MCF 10A (cell line): ENCODE data around the gene PRKCQ. TPM values are rescaled to one million over a fixed set of nuclear protein-coding genes. Genes with fewer than 3 reads are reported as not detected.
A peak's percentile ranks its signal among the peaks of the same experiment; 100 is the strongest.

ENCODE experiments used
- BruUV-seq: library from RNA; stranded (reverse); fragments of 400-500 nt; replicated peaks from 2 replicates; lab custom pipeline; 2021; lab: Mats Ljungman, UMichigan
- CTCF ChIA-PET: fragments of 300-600 bp; sonication (Branson Sonifier 250); formaldehyde crosslinking; extraction: SDS; loops from one replicate; lab custom pipeline; 2021; ENCODE audit warnings: antibody characterized with exemption, inconsistent platforms; lab: Yijun Ruan, JAX
- POLR2A ChIA-PET: fragments of 300-600, 350-650 bp; sonication (Branson Sonifier 250); formaldehyde crosslinking; extraction: SDS; loops from one replicate; lab custom pipeline; 2020; ENCODE audit warnings: antibody characterized with exemption, inconsistent platforms; lab: Yijun Ruan, JAX
- DNase-seq: peaks from one replicate; pipeline ENCODE4 v3.0.0-alpha.2; 2018; ENCODE audit not compliant: unreplicated experiment
- H3K27ac Mint-ChIP-seq: one replicate; pipeline ENCODE4 v1.8.0; 2022; ENCODE audit warnings: mild to moderate bottlenecking, low read depth, mixed read lengths; ENCODE audit not compliant: unreplicated experiment
- H3K27me3 Mint-ChIP-seq: one replicate; pipeline ENCODE4 v1.8.0; 2022; ENCODE audit warnings: mixed read lengths; ENCODE audit not compliant: insufficient read depth, unreplicated experiment
- H3K36me3 Mint-ChIP-seq: one replicate; pipeline ENCODE4 v1.8.0; 2022; ENCODE audit warnings: mild to moderate bottlenecking, moderate library complexity, mixed read lengths; ENCODE audit not compliant: insufficient read depth, unreplicated experiment
- H3K4me1 Mint-ChIP-seq: one replicate; pipeline ENCODE4 v1.8.0; 2022; ENCODE audit warnings: mixed read lengths; ENCODE audit not compliant: insufficient read depth, unreplicated experiment
- H3K4me3 Mint-ChIP-seq: one replicate; pipeline ENCODE4 v1.8.0; 2022; ENCODE audit warnings: mild to moderate bottlenecking, moderate library complexity, mixed read lengths; ENCODE audit not compliant: unreplicated experiment
- H3K9me3 Mint-ChIP-seq: one replicate; pipeline ENCODE4 v1.8.0; 2022; ENCODE audit warnings: mixed read lengths; ENCODE audit not compliant: unreplicated experiment
- intact Hi-C: fragments of 100-400 bp; cut with micrococcal nuclease; formaldehyde crosslinking; loops from 2 replicates; pipeline ENCODE4 v1.14.1; 2022
- total RNA-seq: library from RNA; stranded (reverse); gene quantifications from 2 replicates; pipeline ENCODE4 v1.2.3, GENCODE V29; 2022
- TF ChIP-seq, protein P1 (sequence below): fragments of 200-600 bp; IDR thresholded peaks from one replicate; pipeline ENCODE4 v1.8.0; 2022; ENCODE audit warnings: antibody characterized with exemption, mild to moderate bottlenecking; ENCODE audit not compliant: unreplicated experiment

PRKCQ gene
- total RNA-seq, 1 experiment from 2014 or later, result 0.44 TPM

DNA sequence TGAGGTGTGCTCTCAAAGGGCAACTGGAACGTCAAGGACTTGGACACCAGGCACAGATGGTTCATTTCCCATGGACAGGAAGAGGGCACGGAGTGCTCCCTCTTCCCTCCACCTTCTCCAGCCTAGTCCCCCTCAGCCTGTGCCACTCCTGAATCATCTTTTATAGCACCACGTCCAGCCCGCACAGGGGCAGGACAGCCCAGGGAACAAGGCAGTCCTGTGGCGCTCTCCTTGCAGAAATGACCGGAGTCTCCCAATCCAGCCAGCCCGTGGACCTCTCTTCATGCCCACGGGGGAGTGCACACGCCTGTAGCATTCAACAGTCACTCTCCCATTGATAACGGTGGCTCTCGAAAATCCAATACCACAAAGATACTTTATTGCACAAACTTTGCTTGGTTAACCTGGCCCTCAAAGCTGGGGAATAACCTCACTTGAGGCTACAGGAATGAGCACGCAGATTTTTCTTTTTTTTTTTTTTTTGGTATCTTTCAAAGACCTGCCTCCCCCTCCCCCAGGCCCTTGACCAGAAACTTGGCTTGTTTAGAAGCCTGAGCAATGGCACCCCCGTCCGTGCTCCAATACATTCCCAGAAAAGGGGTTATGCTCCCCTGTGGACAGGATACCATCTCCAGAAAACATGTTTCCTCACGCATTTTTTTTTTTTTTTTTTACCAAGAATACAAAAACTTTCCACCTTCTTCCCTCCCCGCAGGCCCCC, 733 bp downstream of the PRKCQ start:
- POLR2A ChIA-PET, result no interaction called here
- BruUV-seq, result no TSS peak
- Mint-ChIP-seq H3K36me3 (peaks cover 4% of the 10 kb centered on the region), H3K4me3 (peak overlapping the region; percentile 81), H3K27me3 (peaks cover 33% of the 10 kb centered on the region), H3K27ac (no peak overlapping the region), H3K4me1 (no peaks in the 10 kb centered on the region), H3K9me3 (no peaks in the 10 kb centered on the region)
- CTCF ChIA-PET, result interaction anchor here (0.6 to 0.9 kb wide), 5 partner anchors 45 to 833 kb away, joined by 3 to 6 read pairs (median 5); no protein-coding TSS in a partner anchor
- DNase-seq, result no peak
- TF ChIP-seq, protein P1, sequence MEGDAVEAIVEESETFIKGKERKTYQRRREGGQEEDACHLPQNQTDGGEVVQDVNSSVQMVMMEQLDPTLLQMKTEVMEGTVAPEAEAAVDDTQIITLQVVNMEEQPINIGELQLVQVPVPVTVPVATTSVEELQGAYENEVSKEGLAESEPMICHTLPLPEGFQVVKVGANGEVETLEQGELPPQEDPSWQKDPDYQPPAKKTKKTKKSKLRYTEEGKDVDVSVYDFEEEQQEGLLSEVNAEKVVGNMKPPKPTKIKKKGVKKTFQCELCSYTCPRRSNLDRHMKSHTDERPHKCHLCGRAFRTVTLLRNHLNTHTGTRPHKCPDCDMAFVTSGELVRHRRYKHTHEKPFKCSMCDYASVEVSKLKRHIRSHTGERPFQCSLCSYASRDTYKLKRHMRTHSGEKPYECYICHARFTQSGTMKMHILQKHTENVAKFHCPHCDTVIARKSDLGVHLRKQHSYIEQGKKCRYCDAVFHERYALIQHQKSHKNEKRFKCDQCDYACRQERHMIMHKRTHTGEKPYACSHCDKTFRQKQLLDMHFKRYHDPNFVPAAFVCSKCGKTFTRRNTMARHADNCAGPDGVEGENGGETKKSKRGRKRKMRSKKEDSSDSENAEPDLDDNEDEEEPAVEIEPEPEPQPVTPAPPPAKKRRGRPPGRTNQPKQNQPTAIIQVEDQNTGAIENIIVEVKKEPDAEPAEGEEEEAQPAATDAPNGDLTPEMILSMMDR, result no peak
- intact Hi-C loops, result no loop called here

DNA sequence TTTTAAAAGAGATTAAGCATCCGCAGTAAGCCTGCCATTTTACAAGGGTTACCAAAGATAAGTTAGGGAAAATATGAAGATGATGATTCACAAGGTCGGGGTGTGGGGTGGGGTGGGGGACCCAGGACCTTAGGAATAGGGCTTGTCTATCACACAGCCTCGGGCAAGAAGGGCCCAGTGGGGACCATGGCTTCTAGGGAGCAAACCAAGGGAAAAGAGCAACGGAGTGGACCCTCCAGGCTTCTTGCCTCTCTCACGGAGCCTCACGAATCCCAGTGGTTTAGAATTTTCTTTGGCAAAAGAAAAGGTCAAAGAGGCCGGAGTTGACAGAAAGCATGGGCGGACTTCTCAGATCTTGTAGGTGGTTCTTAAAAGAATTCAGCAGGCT, 1.3 kb downstream of the PRKCQ start:
- Mint-ChIP-seq H3K9me3 (no peaks in the 10 kb centered on the region), H3K27me3 (peaks cover 33% of the 10 kb centered on the region), H3K4me1 (no peaks in the 10 kb centered on the region), H3K36me3 (peaks cover 4% of the 10 kb centered on the region), H3K4me3 (peak overlapping the region; percentile 81), H3K27ac (no peak overlapping the region)
- TF ChIP-seq, protein P1, result no peak
- ChIA-PET POLR2A (interaction anchor here (0.6 kb wide), 1 partner anchor 69 kb away, joined by 3 read pairs; no protein-coding TSS in a partner anchor), CTCF (interaction anchor here (0.6 to 0.9 kb wide), 4 partner anchors 45 to 833 kb away, joined by 3 to 6 read pairs (median 5); no protein-coding TSS in a partner anchor)
- intact Hi-C loops, result no loop called here
- DNase-seq, result no peak
- BruUV-seq, result no TSS peak

DNA sequence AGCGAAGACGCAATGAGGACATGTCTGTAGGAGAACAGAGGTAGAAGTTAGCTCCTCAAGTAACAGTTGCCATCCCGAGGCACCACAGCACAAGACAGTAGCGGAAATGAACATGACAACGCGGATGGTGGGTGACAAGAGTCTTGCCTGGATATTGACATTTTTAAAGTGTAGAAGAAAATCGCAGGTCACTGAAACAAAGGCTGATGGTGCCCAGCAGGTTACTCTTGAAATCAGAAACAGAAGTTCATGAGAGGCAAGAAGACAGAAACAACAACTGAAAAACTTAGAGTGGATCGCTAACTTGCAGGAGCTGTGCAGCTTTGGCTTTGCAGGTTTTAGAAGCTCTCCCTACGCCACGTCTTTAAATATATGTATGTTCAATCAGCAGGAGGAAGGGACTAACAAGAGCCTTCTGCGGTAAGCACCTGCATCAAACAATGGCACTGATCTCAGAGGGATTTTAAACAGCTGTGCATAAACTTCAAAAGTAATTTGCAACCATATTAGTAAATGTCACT, 1.8 kb downstream of the PRKCQ start:
- Mint-ChIP-seq H3K27ac (no peak overlapping the region), H3K4me3 (no peak overlapping the region), H3K4me1 (no peaks in the 10 kb centered on the region), H3K27me3 (peaks cover 33% of the 10 kb centered on the region), H3K36me3 (peaks cover 4% of the 10 kb centered on the region), H3K9me3 (no peaks in the 10 kb centered on the region)
- POLR2A ChIA-PET, result interaction anchor here (0.6 kb wide), 1 partner anchor 68 kb away, joined by 3 read pairs; no protein-coding TSS in a partner anchor
- intact Hi-C loops, result no loop called here
- no peak for DNase-seq
- TF ChIP-seq, protein P1, result no peak
- CTCF ChIA-PET, result interaction anchor here (1.1 kb wide), 1 partner anchor 132 kb away, joined by 3 read pairs; no protein-coding TSS in a partner anchor
- BruUV-seq, result no TSS peak

DNA sequence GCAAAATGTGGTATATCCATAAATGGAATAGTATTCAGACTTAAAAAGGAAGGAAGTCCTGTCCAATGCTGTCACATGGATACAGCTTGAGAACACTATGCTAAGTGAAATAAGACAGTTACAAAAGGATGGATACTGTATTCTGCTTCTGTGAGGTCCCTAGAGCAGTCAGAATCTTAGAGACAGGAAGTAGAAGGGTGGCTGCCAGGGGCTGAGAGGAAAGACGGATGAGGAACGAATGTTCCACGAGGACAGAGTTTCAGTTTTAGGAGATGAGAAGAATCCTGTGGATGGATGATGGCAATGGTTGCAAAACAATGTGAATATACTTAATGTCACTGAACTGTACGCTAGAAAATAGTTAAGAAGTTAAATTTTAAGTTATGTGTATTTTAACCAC, 3.8 kb downstream of the PRKCQ start:
- no peak for DNase-seq
- BruUV-seq, result no TSS peak
- Mint-ChIP-seq H3K4me1 (no peaks in the 10 kb centered on the region), H3K9me3 (no peaks in the 10 kb centered on the region), H3K4me3 (no peak overlapping the region), H3K36me3 (peaks cover 4% of the 10 kb centered on the region), H3K27ac (no peak overlapping the region), H3K27me3 (peaks cover 34% of the 10 kb centered on the region)
- intact Hi-C loops, result no loop called here
- POLR2A ChIA-PET, result no interaction called here
- TF ChIP-seq, protein P1, result no peak
- CTCF ChIA-PET, result interaction anchor here (0.9 to 1.0 kb wide), 3 partner anchors 72 to 130 kb away, joined by 3 read pairs; no protein-coding TSS in a partner anchor
